ENCODE measurements around the gene PTCH2. TPM values are rescaled to one million over a fixed set of nuclear protein-coding genes. Genes with fewer than 3 reads are reported as not detected.

Gene PTCH2
- total RNA-seq, 2 donors from 2014 or later: 0.26 to 0.99 TPM

- no peaks in the 10 kb centered on the region for H3K36me3 ChIP-seq (replicated peaks in 1 of 2; ENCODE audit: insufficient read depth in 1 of 2, low read depth in 2 of 2)
- DNase-seq (no peak), ATAC-seq (no peak)
- intact Hi-C loops (cut with DNase I): no loop called here
- peaks cover 65% of the 10 kb centered on the region for H3K4me1 ChIP-seq
- H3K27ac ChIP-seq: peak overlapping the region in 1 of 4 donors; percentile 3
- 86 to 89% methylated on average over 9 of the region's 9 CpGs for WGBS, 2 donors
- no peaks in the 10 kb centered on the region for H3K27me3 ChIP-seq
- TF ChIP-seq POLR2A (IDR thresholded peaks at IDR 0.05): no peak
- TF ChIP-seq, protein P1, sequence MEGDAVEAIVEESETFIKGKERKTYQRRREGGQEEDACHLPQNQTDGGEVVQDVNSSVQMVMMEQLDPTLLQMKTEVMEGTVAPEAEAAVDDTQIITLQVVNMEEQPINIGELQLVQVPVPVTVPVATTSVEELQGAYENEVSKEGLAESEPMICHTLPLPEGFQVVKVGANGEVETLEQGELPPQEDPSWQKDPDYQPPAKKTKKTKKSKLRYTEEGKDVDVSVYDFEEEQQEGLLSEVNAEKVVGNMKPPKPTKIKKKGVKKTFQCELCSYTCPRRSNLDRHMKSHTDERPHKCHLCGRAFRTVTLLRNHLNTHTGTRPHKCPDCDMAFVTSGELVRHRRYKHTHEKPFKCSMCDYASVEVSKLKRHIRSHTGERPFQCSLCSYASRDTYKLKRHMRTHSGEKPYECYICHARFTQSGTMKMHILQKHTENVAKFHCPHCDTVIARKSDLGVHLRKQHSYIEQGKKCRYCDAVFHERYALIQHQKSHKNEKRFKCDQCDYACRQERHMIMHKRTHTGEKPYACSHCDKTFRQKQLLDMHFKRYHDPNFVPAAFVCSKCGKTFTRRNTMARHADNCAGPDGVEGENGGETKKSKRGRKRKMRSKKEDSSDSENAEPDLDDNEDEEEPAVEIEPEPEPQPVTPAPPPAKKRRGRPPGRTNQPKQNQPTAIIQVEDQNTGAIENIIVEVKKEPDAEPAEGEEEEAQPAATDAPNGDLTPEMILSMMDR (IDR thresholded peaks at IDR 0.05): no peak
- no peak overlapping the region for H3K4me3 ChIP-seq
- no peaks in the 10 kb centered on the region for H3K9me3 ChIP-seq
Measured at GRCh38 chr1:44803062-44803311, 40.1 kb downstream of the PTCH2 start.

DNA sequence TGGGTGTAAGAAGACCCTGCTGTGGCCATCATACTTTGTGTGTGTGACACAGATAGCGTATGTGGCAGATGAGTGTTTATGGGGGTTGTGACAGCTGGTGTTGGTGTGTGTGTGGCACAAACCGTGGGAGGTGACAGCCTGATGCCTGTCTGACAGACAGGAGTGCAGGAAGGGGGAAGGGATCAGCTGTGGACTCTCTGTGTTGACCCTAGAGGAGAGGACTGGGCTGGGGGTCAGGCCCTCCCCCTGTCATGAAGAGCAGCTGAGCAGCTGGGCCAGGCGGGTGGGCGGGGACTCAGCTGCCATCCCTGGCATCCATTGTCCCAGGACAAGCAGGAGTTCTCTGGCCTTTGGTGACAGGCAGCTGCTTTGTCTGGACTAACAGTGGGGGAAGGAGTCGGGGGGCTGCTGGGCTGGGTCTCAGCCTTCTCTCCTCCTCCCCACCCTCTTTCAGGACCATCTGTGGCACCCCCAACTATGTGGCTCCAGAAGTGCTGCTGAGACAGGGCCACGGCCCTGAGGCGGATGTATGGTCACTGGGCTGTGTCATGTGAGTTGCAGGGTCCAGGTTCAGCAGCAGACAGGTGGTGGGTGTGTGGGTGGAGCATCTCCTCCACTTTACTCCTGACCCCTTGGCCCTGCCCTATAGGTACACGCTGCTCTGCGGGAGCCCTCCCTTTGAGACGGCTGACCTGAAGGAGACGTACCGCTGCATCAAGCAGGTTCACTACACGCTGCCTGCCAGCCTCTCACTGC, 40.6 kb downstream of the PTCH2 start:
- H3K4me3 ChIP-seq: no peak overlapping the region
- no peak for DNase-seq
- H3K9me3 ChIP-seq: no peaks in the 10 kb centered on the region
- no peak for ATAC-seq
- H3K36me3 ChIP-seq (replicated peaks in 1 of 2; ENCODE audit: insufficient read depth in 1 of 2, low read depth in 2 of 2): no peaks in the 10 kb centered on the region
- H3K27ac ChIP-seq: peak overlapping the region in 2 of 4 donors; percentile 3 to 19
- no peak for TF ChIP-seq POLR2A (IDR thresholded peaks at IDR 0.05)
- TF ChIP-seq, protein P1 (IDR thresholded peaks at IDR 0.05): no peak
- H3K27me3 ChIP-seq: no peaks in the 10 kb centered on the region
- peaks cover 60% of the 10 kb centered on the region for H3K4me1 ChIP-seq
- WGBS, 2 donors: 87 to 89% methylated on average over 11 of the region's 13 CpGs
- intact Hi-C loops (cut with DNase I): no loop called here

- no peaks in the 10 kb centered on the region for H3K27me3 ChIP-seq
- H3K36me3 ChIP-seq (replicated peaks in 1 of 2; ENCODE audit: insufficient read depth in 1 of 2, low read depth in 2 of 2): no peaks in the 10 kb centered on the region
- no peaks in the 10 kb centered on the region for H3K9me3 ChIP-seq
- H3K4me3 ChIP-seq: no peak overlapping the region
- 75 to 76% methylated on average over 12 to 13 of the region's 13 CpGs for WGBS, 2 donors
- intact Hi-C loops (cut with DNase I): no loop called here
- DNase-seq: peak in 1 of 4 donors; percentile 49
- H3K27ac ChIP-seq: peak overlapping the region in 1 of 4 donors; percentile 62
- peaks cover 52% of the 10 kb centered on the region for H3K4me1 ChIP-seq
- ATAC-seq: no peak
- TF ChIP-seq, protein P1 (IDR thresholded peaks at IDR 0.05): no peak
- TF ChIP-seq POLR2A (IDR thresholded peaks at IDR 0.05): no peak
Measured at GRCh38 chr1:44801491-44802305, 41.4 kb downstream of the PTCH2 start.

DNA sequence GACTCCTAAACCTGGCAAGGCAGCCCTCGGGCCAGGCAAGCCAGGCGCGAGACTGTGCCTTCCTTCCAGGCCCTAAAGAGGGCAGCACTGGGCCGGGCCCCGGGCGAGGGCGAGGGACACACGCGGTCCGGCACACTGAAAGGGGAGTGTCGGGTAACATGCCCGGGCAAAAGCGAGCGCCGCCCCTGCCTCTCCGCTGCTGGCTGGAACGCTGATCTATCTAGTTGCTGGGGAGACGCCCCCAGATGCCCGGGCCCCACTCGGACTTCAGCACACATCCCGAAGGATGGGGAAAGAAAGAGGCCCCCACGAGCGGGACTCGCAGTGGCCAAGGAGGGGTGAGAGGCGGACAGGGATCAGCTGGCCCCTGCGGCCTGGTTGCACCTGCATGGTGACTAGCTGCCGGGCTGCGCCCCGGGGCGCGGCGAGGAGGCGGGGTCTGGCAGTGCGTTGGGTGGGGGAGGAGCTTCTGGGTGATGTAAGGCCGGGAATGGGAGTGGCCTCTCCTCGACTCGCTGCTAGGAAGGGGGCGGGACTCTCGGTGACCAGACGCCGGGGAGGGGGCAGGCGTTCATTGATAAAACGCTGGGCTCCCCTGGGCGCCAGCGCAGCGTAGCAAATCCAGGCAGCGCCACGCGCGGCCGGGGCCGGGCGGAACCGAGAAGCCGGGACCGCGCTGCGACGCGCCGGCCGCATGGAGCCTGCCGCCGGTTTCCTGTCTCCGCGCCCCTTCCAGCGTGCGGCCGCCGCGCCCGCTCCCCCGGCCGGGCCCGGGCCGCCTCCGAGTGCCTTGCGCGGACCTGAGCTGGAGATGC, 43.1 kb downstream of the PTCH2 start, which contains the start of gene PLK3:
TSS of gene PLK3 (plus strand) at position 608 of the 815 bp plus-strand sequence. CDS start at position 695, 87 bp downstream.
- peak; percentile 95 for ATAC-seq
- Histone ChIP-seq H3K27ac (peak within 1 kb of the TSS; percentile 85 to 99 (median 97)), H3K4me1 (peaks cover 38% of the 10 kb centered on the region), H3K36me3 (replicated peaks in 1 of 2; ENCODE audit: insufficient read depth in 1 of 2, low read depth in 2 of 2) (no peaks in the 10 kb centered on the region), H3K4me3 (peak within 1 kb of the TSS; percentile 42 to 80), H3K27me3 (no peaks in the 10 kb centered on the region), H3K9me3 (no peaks in the 10 kb centered on the region)
- intact Hi-C loops (cut with DNase I): no loop called here
- 0 to 1% methylated on average over 5 to 65 of the region's 79 CpGs for WGBS, 2 donors
- DNase-seq: peak; percentile 98 to 99 (median 99)
- TF ChIP-seq, protein P1 (IDR thresholded peaks at IDR 0.05): peak; percentile 86 to 98 (median 96)
- peak; percentile 91 to 95 (median 95) for TF ChIP-seq POLR2A (IDR thresholded peaks at IDR 0.05)
